Activated CD4-positive, alpha-beta memory T cell treated with anti-CD3 and anti-CD28 coated beads, Interleukin-2, amount 10 ng/mL, durations not matched to agents 7 days and 5 days (primary cell): ENCODE measurements around the gene GPALPP1. TPM values are rescaled to one million over a fixed set of nuclear protein-coding genes. Genes with fewer than 3 reads are reported as not detected.
"Not testable (repeated sequence)": the region's sequence is repeated elsewhere in the genome, so short reads cannot be mapped to it uniquely, and the experiment has no call there.

Source experiments
- CTCF ChIA-PET: fragments of 350-600 bp; sonication (Branson Sonifier 250); formaldehyde crosslinking; loops from one replicate; lab custom pipeline; 2021; ENCODE audit warnings: antibody characterized with exemption, inconsistent platforms; lab: Charles Lee
- POLR2A ChIA-PET: fragments of 350-600 bp; sonication (Branson Sonifier 250); formaldehyde crosslinking; loops from one replicate; lab custom pipeline; 2021; ENCODE audit warnings: antibody characterized with exemption; lab: Charles Lee
- DNase-seq: peaks from one replicate; pipeline ENCODE4 v3.0.0-alpha.2; 2020
- H3K27ac Mint-ChIP-seq: one replicate; pipeline ENCODE4 v1.8.0; 2021; ENCODE audit warnings: mild to moderate bottlenecking, mixed read lengths
- H3K27me3 Mint-ChIP-seq: one replicate; pipeline ENCODE4 v1.8.0; 2021; ENCODE audit warnings: mixed read lengths
- H3K36me3 Mint-ChIP-seq: one replicate; pipeline ENCODE4 v1.8.0; 2021; ENCODE audit warnings: low read depth, mixed read lengths
- H3K4me1 Mint-ChIP-seq: one replicate; pipeline ENCODE4 v1.8.0; 2021; ENCODE audit warnings: mixed read lengths
- H3K4me3 Mint-ChIP-seq: one replicate; pipeline ENCODE4 v1.8.0; 2021; ENCODE audit warnings: mild to moderate bottlenecking, mixed read lengths
- H3K9me3 Mint-ChIP-seq: one replicate; pipeline ENCODE4 v1.8.0; 2021; ENCODE audit warnings: mixed read lengths
- total RNA-seq, 2 experiments: library from RNA; stranded (reverse); gene quantifications; one replicate each; pipeline ENCODE4 v1.2.3, GENCODE V29; 2021

The GPALPP1 gene
- total RNA-seq, 2 experiments from 2014 or later = 25.0 to 27.1 TPM

DNA sequence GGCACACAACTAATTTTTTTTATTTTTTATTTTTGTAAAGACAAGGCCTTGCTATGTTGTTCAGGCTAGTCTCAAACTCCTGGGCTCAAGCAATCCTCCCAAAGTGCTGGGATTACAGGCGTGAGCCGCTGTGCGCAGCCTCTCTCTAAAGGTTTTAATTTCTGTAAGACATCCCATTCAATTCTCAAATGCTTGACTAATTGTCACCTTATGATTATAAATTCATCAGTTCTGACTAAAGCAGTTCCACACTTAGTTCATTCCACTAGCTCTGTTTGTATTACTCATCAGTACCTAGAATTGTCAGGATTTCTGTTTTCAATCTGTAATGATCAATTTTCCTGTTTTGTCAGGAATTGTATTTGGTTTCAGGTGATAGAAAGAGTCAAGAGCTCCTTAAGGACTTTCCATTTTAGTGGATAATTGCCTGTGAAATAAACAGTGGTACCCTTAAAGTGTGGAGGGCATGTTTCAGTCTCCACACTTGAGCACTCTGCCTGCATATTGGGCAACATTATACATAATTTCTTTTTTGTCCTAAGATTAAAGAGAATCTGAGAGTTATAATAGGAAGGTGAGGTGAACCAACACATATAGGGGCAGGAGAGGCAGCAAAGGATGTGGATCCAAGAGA, 27.6 kb downstream of the GPALPP1 start:
- H3K4me3 Mint-ChIP-seq = no peak overlapping the region
- H3K27me3 Mint-ChIP-seq = no peaks in the 10 kb centered on the region
- no peak for DNase-seq
- no peak overlapping the region for H3K27ac Mint-ChIP-seq
- H3K9me3 Mint-ChIP-seq = no peaks in the 10 kb centered on the region
- ChIA-PET POLR2A (no interaction called here), CTCF (no interaction called here)
- H3K4me1 Mint-ChIP-seq = no peaks in the 10 kb centered on the region
- peaks cover 28% of the 10 kb centered on the region for H3K36me3 Mint-ChIP-seq

DNA sequence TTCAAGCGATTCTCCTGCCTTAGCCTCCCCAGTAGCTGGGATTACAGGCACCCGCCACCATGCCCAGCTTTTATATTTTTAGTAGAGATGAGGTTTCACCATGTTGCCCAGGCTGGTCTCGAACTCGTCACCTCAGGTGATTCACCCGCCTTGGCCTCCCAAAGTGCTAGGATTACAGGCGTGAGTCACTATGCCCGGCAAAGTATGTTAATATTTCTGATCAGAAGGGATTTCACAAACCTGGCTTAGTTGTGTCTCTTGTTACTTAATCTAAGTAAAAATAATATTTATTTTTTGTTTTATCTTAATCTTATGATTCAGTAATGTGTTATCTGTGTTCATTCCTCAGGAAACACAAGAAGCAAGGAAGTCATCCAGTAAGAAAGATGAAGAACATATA, 30.6 kb downstream of the GPALPP1 start:
- H3K36me3 Mint-ChIP-seq = peaks cover 33% of the 10 kb centered on the region
- H3K4me1 Mint-ChIP-seq, H3K9me3 Mint-ChIP-seq, H3K4me3 Mint-ChIP-seq, H3K27me3 Mint-ChIP-seq, POLR2A ChIA-PET, H3K27ac Mint-ChIP-seq, CTCF ChIA-PET, DNase-seq: not testable (repeated sequence)

DNA sequence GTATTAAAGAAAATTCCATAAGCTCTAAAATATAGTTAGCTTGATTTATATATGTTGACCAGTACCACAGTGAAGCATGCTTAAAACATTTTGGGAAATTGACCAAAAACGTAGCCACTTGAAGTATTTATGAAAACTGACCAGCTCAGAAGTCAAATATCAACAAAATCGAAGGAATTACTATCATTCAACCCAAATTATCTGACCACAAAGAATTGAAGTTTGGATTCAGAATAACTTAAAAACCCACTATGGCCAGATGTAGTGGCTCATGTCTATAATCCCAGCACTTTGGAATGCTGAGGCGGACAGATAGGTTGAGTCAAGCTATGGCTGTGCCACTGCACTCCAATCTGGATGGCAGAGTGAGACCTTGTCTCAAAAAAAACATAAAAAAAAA, 31.9 kb downstream of the GPALPP1 start:
- peaks cover 29% of the 10 kb centered on the region for H3K36me3 Mint-ChIP-seq
- no peak overlapping the region for H3K4me3 Mint-ChIP-seq
- ChIA-PET POLR2A (interaction anchor here (0.7 kb wide), 1 partner anchor 73 kb away, joined by 3 read pairs; no protein-coding TSS in a partner anchor), CTCF (no interaction called here)
- no peaks in the 10 kb centered on the region for H3K9me3 Mint-ChIP-seq
- H3K4me1 Mint-ChIP-seq = no peaks in the 10 kb centered on the region
- DNase-seq = no peak
- H3K27me3 Mint-ChIP-seq = no peaks in the 10 kb centered on the region
- no peak overlapping the region for H3K27ac Mint-ChIP-seq

DNA sequence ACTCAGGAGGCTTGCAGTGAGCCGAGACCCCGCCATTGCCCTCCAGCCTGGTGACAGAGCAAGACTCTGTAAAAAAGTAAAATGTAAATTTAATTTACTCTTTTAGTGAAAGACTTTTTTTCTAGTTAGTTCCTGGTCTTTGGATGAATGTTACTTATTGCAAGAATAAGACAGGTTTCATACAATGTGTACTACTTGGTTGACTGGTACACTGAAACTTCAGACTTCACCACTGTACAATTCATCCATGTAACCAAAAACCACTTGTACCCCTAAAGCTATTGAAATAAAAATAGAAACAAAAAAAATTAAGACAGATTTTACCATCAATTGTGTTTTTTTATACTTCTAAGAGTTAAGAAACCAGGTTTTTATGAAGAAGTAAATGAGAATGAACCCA, 35.5 kb downstream of the GPALPP1 start:
- Mint-ChIP-seq H3K4me1 (no peaks in the 10 kb centered on the region), H3K27ac (no peak overlapping the region), H3K4me3 (no peak overlapping the region), H3K9me3 (no peaks in the 10 kb centered on the region), H3K27me3 (no peaks in the 10 kb centered on the region), H3K36me3 (peaks cover 20% of the 10 kb centered on the region)
- DNase-seq = no peak
- ChIA-PET POLR2A (no interaction called here), CTCF (no interaction called here)

DNA sequence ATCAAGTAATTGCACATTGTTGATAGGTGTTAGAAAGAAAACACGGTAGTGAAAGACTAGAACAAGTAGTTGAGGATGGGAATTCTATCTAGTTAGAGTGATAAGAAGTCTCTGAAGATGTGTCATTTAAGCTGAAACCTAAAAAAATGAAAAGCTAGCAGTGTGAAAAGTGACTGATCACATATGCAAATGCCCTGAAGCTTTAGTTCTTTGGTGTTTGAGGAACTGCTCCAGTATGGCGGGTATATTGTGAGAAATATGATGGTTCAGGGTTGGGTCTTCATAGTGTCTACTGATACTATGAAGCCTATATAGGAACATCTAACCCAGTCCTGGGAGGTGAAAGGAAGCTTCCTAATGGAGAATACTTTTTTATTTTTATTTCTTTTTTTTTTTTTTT, 45.0 kb downstream of the GPALPP1 start:
- Mint-ChIP-seq H3K9me3 (no peaks in the 10 kb centered on the region), H3K27me3 (no peaks in the 10 kb centered on the region), H3K4me3 (no peak overlapping the region), H3K27ac (no peak overlapping the region), H3K36me3 (no peaks in the 10 kb centered on the region), H3K4me1 (no peaks in the 10 kb centered on the region)
- POLR2A ChIA-PET = no interaction called here
- DNase-seq = no peak
- CTCF ChIA-PET = no interaction called here

DNA sequence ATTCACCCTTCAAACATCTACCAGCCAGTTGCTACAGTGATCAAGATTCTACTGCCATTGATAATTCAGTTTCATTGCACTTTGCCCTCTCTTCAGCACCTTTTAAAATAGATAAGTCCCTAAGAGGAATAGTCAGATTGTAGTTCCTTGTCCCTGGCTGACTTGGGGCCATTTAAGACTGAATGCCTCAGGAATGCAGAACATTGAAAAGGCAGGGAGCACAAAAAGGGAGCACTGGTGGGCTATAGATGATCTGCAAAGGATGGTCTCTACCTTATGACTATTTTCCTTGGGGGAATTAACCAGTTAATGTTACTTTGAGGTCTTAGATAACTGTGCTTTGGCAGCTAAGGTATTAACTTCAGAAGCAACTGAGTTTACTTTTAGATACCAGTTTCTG, 46.9 kb downstream of the GPALPP1 start:
- no peaks in the 10 kb centered on the region for H3K36me3 Mint-ChIP-seq
- CTCF ChIA-PET = no interaction called here
- no peak overlapping the region for H3K4me3 Mint-ChIP-seq
- H3K9me3 Mint-ChIP-seq = no peaks in the 10 kb centered on the region
- POLR2A ChIA-PET = no interaction called here
- no peak overlapping the region for H3K27ac Mint-ChIP-seq
- DNase-seq = no peak
- peaks cover 5% of the 10 kb centered on the region for H3K4me1 Mint-ChIP-seq
- H3K27me3 Mint-ChIP-seq = no peaks in the 10 kb centered on the region

DNA sequence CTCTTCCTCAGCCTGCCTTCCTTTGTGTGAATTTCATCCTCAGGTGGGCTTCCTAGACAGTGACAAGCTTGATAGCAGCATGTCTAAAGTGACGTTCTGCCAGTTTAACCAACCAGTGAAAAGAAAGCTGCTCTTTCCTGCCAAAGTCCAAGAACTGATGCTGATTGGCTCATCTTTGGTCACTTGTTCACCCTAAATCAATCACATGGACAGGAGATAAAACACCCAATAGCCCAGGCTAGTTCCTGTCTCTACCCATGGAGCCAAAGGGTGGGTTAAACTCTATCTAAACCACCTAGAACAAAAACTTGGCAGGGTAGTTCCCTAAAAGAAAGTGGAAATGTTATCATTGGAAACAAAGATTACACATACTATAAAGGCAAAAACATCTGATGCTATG, 50.8 kb downstream of the GPALPP1 start:
- Mint-ChIP-seq H3K4me1 (peaks cover 5% of the 10 kb centered on the region), H3K27ac (no peak overlapping the region), H3K27me3 (peaks cover 5% of the 10 kb centered on the region), H3K36me3 (no peaks in the 10 kb centered on the region), H3K9me3 (no peaks in the 10 kb centered on the region), H3K4me3 (no peak overlapping the region)
- ChIA-PET CTCF (no interaction called here), POLR2A (no interaction called here)
- no peak for DNase-seq

DNA sequence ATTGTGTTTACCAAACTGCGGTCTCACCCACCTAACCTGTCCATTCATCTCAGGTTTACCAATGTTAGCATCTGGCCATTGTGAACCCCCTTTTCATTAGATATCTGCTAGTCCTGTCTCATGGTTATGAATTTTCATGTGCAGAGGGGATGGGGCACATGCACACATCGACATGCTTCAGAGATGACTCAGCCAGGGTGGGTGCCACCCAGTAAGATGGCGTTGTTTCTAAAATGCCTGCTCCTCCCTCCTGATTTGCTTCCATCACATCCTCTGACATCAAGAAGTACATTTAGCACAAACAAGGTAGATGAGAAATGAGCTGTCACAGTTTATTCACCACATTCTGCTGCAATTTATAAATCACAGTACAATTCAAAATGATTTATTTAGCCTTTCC, 51.3 kb downstream of the GPALPP1 start:
- Mint-ChIP-seq H3K36me3 (no peaks in the 10 kb centered on the region), H3K27me3 (peaks cover 5% of the 10 kb centered on the region), H3K4me3 (no peak overlapping the region), H3K4me1 (peaks cover 5% of the 10 kb centered on the region), H3K27ac (no peak overlapping the region), H3K9me3 (no peaks in the 10 kb centered on the region)
- CTCF ChIA-PET = interaction anchor here (0.7 to 1.6 kb wide), 2 partner anchors 243 to 567 kb away, joined by 3 to 4 read pairs; no protein-coding TSS in a partner anchor
- POLR2A ChIA-PET = no interaction called here
- DNase-seq = peak; percentile 24

DNA sequence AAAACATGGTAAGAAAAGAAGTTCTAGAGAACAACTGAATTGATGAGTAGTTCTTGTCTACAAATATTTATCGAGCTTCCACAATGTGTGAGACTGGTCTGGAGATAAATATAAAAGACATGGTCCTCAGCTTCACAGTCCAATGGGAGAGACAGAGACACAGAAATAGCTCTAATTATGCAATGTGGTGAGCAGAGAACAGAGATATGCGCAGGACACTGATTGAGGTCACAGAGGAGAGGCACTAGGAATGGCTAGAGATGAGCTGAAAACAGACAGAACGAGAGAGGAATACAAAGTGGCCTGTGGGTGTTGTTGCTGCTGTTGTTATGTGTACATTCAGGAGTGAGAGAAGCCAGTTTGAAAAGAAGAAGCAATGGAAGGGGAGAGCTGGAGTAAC, 53.2 kb downstream of the GPALPP1 start:
- no peaks in the 10 kb centered on the region for H3K9me3 Mint-ChIP-seq
- ChIA-PET POLR2A (no interaction called here), CTCF (interaction anchor here (2.8 kb wide), 1 partner anchor 267 kb away, joined by 11 read pairs; no protein-coding TSS in a partner anchor)
- no peak for DNase-seq
- H3K27me3 Mint-ChIP-seq = peaks cover 17% of the 10 kb centered on the region
- no peaks in the 10 kb centered on the region for H3K36me3 Mint-ChIP-seq
- H3K4me1 Mint-ChIP-seq = peaks cover 11% of the 10 kb centered on the region
- no peak overlapping the region for H3K4me3 Mint-ChIP-seq
- no peak overlapping the region for H3K27ac Mint-ChIP-seq

DNA sequence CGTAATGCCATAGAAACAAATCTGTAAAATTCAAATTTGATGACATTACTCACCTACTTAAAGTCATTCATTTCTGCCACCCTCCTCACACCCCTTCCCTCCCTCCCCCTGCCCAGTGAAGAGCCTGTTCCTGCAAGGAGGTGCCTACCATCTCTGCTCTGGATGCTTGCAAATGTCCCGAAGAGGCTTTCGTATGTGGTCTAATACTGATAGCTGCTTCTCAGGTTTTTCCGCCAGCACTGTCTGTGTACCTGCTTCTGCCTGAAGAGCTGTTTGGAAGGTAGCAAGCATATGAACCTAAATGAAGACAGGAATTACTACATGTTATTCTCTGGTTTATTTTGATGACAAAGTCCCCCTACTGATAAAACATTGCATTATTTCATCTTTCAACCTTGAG, 57.1 kb downstream of the GPALPP1 start:
- no peak for DNase-seq
- POLR2A ChIA-PET = interaction anchor here (0.7 to 1.0 kb wide), 3 partner anchors 235 to 261 kb away, joined by 3 read pairs; no protein-coding TSS in a partner anchor
- H3K27ac Mint-ChIP-seq = no peak overlapping the region
- no peaks in the 10 kb centered on the region for H3K9me3 Mint-ChIP-seq
- peaks cover 21% of the 10 kb centered on the region for H3K4me1 Mint-ChIP-seq
- H3K27me3 Mint-ChIP-seq = peaks cover 42% of the 10 kb centered on the region
- H3K4me3 Mint-ChIP-seq = peak overlapping the region; percentile 63
- H3K36me3 Mint-ChIP-seq = no peaks in the 10 kb centered on the region
- CTCF ChIA-PET = interaction anchor here (0.6 to 5.0 kb wide), 33 partner anchors 8 to 609 kb away, joined by 3 to 102 read pairs (median 4); partner anchors contain the start of genes SLC25A30 and TPT1

DNA sequence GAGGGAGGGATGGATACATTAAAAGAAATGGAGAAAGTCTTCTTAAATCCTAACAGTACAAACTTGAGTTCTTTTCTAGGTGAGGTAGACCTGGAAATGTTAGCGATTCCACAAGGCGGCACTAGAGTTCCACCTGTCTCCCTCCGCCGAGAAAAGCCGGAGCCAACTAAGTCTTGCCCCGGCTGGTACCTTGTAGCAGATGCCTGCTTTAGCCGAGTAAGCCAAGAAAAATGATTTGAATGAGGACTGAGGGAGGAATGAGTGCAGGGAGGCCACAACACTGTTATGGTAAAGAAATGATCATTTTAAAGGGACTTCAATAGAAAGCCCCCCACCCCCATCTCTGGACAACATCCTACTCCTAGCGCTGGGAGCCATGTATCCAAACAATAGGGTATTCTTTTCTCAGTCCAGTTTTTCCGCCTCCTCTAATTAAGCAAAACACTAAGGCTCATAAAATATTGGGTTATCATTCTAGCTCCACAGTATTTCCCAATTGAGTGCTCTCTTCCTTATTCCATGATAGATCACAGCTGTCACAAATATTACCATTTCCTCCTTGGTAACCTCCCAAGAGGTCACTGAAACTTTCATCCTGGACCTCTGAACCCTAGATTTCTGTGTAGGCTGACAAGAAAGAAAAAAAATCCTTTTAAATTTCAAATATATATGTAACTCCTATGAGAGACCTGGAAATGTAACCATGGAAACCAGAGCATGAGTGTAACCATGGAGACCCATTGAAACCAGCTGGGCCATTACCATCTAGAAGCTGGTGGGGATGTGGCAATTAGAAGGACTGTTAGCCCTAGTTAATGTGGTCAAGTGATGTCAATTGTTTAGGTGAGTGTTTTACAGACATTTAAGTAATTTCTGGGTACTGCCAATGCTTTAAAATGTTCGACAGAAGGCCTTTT, 58.3 kb downstream of the GPALPP1 start:
- Mint-ChIP-seq H3K4me3 (peak overlapping the region; percentile 63), H3K27ac (no peak overlapping the region), H3K9me3 (no peaks in the 10 kb centered on the region), H3K27me3 (peaks cover 52% of the 10 kb centered on the region), H3K4me1 (peaks cover 21% of the 10 kb centered on the region), H3K36me3 (no peaks in the 10 kb centered on the region)
- ChIA-PET CTCF (interaction anchor here (0.5 to 5.0 kb wide), 29 partner anchors 8 to 666 kb away, joined by 3 to 102 read pairs (median 4); partner anchors contain the start of gene TPT1), POLR2A (interaction anchor here (1.0 kb wide), 1 partner anchor 251 kb away, joined by 3 read pairs; no protein-coding TSS in a partner anchor)
- DNase-seq = peak; percentile 82

DNA sequence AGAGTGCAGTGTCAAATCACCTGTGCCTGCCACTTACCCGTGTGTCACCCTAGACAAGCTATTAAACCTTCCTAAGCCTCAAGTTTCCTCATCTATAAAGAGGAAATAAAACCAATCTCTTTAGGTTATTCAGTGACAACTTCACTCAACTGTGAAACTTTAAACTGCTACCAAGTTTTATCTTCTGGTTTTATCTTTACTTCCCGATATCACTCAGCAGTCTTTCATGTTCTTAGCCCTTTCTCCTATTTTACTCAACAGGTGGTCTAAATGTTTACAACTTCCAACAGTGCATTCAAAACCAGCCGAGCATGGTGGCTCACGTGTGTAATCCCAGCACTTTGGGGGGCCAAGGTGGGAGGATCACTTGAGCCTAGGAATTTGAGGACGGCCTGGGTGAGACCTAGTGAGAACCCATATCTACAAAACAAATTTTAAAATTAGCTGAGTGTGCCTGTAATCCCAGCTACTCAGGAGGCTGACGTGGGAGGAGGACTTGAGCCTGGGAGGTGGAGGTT, 59.6 kb downstream of the GPALPP1 start:
- ChIA-PET CTCF (interaction anchor here (0.9 to 5.0 kb wide), 6 partner anchors 232 to 260 kb away, joined by 3 to 102 read pairs (median 5); no protein-coding TSS in a partner anchor), POLR2A (no interaction called here)
- Mint-ChIP-seq H3K27me3 (peaks cover 53% of the 10 kb centered on the region), H3K9me3 (no peaks in the 10 kb centered on the region), H3K4me1 (peaks cover 21% of the 10 kb centered on the region), H3K27ac (no peak overlapping the region), H3K4me3 (no peak overlapping the region), H3K36me3 (no peaks in the 10 kb centered on the region)
- DNase-seq = no peak

DNA sequence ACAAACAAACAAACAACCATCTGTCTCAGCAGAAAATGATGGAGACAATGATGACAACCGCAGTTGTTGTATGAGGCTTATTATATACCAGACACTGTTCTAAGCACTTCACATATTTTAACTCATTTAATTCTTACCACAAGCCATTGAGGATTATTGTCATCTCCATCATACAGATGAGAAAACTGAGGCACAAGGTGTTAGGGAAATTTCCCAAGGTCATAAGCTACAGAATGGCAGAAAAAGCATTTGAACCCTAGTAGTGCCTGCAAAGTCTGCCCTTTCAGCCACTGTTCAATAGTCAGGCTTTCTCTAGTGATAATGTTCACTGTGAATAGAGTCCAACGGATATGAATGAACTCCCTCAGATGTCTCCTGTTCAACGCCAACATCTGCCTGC, 60.1 kb downstream of the GPALPP1 start:
- POLR2A ChIA-PET = no interaction called here
- Mint-ChIP-seq H3K4me1 (peaks cover 21% of the 10 kb centered on the region), H3K27ac (no peak overlapping the region), H3K9me3 (no peaks in the 10 kb centered on the region), H3K4me3 (no peak overlapping the region), H3K27me3 (peaks cover 56% of the 10 kb centered on the region), H3K36me3 (no peaks in the 10 kb centered on the region)
- DNase-seq = no peak
- CTCF ChIA-PET = interaction anchor here (4.6 to 5.0 kb wide), 2 partner anchors 232 to 260 kb away, joined by 32 to 102 read pairs; no protein-coding TSS in a partner anchor
